GM20000 (cell line): ENCODE measurements around the gene AOAH.

Source experiments
- DNase-seq: peaks from one replicate; pipeline ENCODE4 v3.0.0; 2012; ENCODE audit warnings: low spot score
- TF ChIP-seq, protein P1 (sequence below): IDR thresholded peaks from 2 replicates; pipeline ENCODE4 v1.5.1; 2012; ENCODE audit warnings: mild to moderate bottlenecking, control low read depth; ENCODE audit errors: extremely low read depth, missing control alignments

Gene AOAH

DNA sequence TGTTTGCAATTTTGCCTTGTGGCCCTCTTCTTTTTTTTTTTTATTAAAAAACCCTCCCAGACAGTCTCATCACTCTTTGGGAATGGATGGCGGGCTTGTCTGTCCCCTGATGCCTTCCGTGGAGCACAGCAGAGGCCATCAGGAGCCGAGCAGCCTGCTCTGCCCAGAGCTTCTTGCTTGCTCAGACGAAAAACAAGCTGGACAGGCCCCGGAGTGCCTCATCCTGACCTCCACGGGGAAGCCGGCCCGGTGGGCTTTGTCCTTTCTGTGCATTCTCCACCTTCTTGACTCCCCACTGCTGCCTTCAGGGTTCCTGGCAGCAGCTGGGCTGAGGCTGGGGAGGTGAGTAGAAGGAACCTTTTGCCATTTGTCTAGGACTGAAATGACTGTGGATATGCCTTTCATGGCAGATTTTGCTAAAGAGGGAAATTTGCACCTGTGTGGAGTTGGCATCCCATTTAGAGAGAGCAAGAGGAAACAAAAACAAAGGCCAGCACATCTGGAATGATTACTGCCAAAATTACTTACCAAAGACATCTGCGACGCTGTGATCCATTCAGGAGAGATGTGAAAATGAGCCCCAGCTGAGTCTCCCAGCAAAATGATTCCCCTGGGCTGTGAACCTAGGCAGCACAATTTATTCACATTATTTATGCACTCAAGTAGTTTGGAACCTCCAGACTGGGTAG lies 108.3 kb downstream of the AOAH start:
- DNase-seq = no peak
- TF ChIP-seq, protein P1, sequence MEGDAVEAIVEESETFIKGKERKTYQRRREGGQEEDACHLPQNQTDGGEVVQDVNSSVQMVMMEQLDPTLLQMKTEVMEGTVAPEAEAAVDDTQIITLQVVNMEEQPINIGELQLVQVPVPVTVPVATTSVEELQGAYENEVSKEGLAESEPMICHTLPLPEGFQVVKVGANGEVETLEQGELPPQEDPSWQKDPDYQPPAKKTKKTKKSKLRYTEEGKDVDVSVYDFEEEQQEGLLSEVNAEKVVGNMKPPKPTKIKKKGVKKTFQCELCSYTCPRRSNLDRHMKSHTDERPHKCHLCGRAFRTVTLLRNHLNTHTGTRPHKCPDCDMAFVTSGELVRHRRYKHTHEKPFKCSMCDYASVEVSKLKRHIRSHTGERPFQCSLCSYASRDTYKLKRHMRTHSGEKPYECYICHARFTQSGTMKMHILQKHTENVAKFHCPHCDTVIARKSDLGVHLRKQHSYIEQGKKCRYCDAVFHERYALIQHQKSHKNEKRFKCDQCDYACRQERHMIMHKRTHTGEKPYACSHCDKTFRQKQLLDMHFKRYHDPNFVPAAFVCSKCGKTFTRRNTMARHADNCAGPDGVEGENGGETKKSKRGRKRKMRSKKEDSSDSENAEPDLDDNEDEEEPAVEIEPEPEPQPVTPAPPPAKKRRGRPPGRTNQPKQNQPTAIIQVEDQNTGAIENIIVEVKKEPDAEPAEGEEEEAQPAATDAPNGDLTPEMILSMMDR = no peak

DNA sequence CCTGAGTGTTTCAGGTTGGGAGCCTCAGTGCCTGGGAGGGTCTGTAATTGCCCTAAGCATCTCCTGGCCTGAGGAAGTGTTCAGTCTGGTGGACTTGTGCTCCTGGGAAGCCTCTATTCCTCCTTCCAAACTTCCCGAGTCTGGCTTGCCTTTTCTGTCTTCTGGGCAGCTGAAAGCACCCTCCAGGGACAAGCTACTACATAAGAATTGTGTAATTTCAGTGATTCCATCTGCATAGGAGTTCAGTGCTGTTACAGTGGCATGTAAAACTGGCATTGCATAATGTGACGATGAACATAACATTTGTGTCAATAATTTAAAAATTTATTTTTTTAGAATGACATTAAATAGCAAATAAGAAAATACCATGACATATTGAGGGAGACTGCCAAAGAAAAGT lies 109.3 kb downstream of the AOAH start:
- TF ChIP-seq, protein P1 = no peak
- DNase-seq = no peak

DNA sequence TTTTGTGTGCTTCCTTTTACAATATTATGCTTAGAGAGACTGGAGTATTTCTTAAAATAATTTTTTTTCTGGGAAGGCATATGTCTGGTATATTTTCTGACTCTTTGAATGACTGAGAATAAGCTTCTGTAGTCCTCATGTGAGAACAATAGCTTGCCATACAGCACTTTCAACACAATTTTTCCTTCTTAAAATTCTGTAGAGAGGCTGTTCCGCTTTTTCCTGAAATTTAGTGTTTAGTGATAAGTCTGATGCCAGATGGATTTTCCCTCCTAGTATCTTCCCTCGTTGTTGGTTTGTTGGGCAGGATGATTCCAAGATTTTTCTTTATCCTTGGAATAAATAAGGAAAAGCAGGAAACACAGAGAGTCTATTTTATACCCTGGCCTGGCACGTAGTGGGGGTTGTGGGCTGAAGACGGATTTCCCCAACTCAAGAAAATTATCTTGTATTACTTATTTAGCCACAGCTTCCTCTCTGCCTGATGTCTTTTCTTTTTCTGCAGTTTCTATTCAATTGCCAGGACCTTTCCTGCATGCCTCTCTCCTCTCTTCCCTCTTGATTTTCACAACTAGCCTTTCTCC lies 111.2 kb downstream of the AOAH start:
- no peak for DNase-seq
- TF ChIP-seq, protein P1 = no peak

DNA sequence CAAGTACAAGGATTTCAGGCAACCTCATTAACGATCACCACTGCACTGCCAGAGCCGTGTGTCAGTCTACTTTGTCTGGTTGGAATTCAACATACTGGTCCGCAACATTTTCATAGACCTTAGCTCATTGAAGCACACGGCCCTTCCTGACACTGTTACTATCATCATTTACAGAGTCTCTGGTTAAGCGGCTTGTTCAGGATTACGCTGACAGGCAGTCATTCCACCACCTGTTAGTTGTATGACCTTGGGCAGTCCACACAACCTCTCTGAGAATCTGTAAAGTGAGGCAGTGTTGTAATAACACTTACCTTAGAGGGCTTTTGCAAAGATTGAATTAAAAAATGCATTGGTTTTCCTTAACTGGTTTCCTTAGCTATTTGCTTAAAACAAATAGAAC lies 112.6 kb downstream of the AOAH start:
- TF ChIP-seq, protein P1 = no peak
- DNase-seq = no peak

DNA sequence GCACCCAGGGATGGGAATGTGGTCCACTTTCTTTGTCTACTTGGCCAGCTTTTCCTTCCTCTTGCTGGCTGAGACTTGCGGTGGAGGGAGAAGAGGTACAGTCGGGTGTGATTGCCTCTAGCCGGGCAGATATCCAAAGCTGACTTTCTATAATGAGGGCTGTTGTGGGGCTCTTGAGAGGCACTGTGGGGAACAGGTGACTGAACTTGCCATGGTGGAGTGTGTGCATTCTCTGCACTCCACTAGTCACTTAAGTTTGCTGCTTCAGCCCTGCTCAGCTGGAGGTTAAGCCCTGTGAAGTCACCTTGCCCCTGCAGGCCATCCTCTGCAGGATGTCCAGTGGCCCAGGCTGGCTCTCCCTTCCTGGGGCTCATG lies 116.6 kb downstream of the AOAH start:
- TF ChIP-seq, protein P1 = no peak
- DNase-seq = no peak

DNA sequence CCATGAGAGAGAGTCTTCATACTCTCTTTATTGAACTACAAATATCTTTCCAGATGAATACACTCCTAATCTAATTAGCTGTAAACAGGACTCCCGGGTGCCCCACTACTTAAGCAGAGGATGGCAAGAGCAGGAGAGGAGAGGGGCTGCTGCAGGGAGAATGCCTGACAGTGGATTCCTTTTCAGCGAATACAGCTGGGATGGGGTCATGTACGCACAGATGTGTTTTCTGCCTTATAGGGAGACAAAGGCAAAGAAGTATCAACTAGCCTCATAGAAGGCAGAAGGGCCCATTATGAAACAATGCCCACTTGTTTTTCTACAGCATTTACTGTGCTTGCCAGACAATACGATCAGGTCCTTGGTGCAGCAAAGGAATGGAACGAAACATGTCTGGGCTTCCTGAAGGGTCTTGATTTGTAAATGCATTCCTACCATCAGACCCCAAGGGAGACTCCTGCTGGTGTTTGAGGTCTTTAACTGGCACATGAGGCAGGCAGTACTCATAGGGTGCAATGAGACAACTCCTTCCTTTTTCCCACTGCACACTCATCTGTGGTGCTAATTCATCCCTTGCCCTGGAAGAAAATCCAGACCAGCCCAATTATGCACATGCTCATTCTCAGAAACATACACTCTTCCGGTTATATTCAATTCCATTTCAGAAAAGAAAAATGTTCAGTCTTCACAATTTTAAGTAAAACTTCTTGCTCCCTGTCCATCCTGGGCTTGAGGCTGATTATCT lies 117.1 kb downstream of the AOAH start:
- no peak for DNase-seq
- TF ChIP-seq, protein P1 = no peak
